B cell (primary cell): ENCODE measurements around the gene PRKCH. TPM values are rescaled to one million over a fixed set of nuclear protein-coding genes. Genes with fewer than 3 reads are reported as not detected.

ENCODE experiments used
- ATAC-seq: fragments of 200-7000 bp; cut with Tn5 transposase; one replicate; pipeline ENCODE4 v1.10.0; 2021; ENCODE audit warnings: low read depth, mild to moderate bottlenecking, moderate number of reproducible peaks, moderate library complexity
- CTCF ChIA-PET: fragments of 350-600 bp; sonication (Branson Sonifier 250); formaldehyde crosslinking; loops from one replicate; lab custom pipeline; 2021; ENCODE audit warnings: antibody characterized with exemption, inconsistent platforms; lab: Charles Lee
- POLR2A ChIA-PET: fragments of 350-600 bp; sonication (Branson Sonifier 250); formaldehyde crosslinking; loops from one replicate; lab custom pipeline; 2021; ENCODE audit warnings: antibody characterized with exemption; lab: Charles Lee
- DNase-seq: peaks from one replicate; pipeline ENCODE4 v3.0.0; 2013
- H2AFZ ChIP-seq: 2 replicates; pipeline ENCODE4 v1.6.1; 2012; ENCODE audit warnings: mild to moderate bottlenecking, low read depth, low read length; ENCODE audit not compliant: insufficient read depth, poor library complexity, severe bottlenecking
- H3K27ac ChIP-seq, 2 donors: 1 replicate in 1 of 2; 2 replicates in 1 of 2; pipeline ENCODE4 v1.5.1; 2012 to 2013; ENCODE audit warnings: low read length in 2 of 2, mild to moderate bottlenecking in 2 of 2, moderate library complexity in 1 of 2
- H3K27me3 ChIP-seq, 4 experiments: fragments of 200-600 bp in 1 of 4; sonication (generic) in 1 of 4; replicated peaks in 1 of 4; 1 replicate in 2 of 4; 2 replicates in 2 of 4; pipeline versions ENCODE4 v1.6.1 to v1.7.0; 2013 to 2016; ENCODE audit warnings: low read length in 3 of 4, mild to moderate bottlenecking in 2 of 4, mixed read lengths in 1 of 4, moderate library complexity in 1 of 4; ENCODE audit not compliant: insufficient read depth in 4 of 4, control insufficient read depth in 3 of 4; ENCODE audit errors: control extremely low read depth in 1 of 4
- H3K36me3 ChIP-seq, 2 experiments: replicated peaks in 1 of 2; 1 replicate in 1 of 2; 2 replicates in 1 of 2; pipeline versions ENCODE4 v1.6.1 to v1.7.1; 2013; ENCODE audit warnings: low read length in 1 of 2; ENCODE audit not compliant: insufficient read depth in 2 of 2, control insufficient read depth in 1 of 2; ENCODE audit errors: control extremely low read depth in 1 of 2, extremely low read depth in 1 of 2
- H3K4me1 ChIP-seq, 2 donors: fragments of 200-600 bp in 1 of 2; sonication (generic) in 1 of 2; 1 replicate in 1 of 2; 2 replicates in 1 of 2; pipeline versions ENCODE4 v1.5.1 to v1.6.1; 2013 to 2017; ENCODE audit warnings: low read length in 2 of 2; ENCODE audit not compliant: control insufficient read depth in 2 of 2, insufficient read depth in 2 of 2
- H3K4me2 ChIP-seq: replicated peaks from 2 replicates; pipeline ENCODE3; 2012; ENCODE audit warnings: mild to moderate bottlenecking, low read depth, low read length; ENCODE audit not compliant: poor library complexity, severe bottlenecking
- H3K4me3 ChIP-seq, 5 experiments: fragments of 200-600 bp in 1 of 5; sonication (generic) in 1 of 5; 1 replicate in 3 of 5; 2 replicates in 2 of 5; pipeline versions ENCODE4 v1.5.1 to v1.7.0; 2011 to 2016; ENCODE audit warnings: low read length in 4 of 5, mild to moderate bottlenecking in 4 of 5, low read depth in 2 of 5, control low read depth in 1 of 5, moderate library complexity in 1 of 5; ENCODE audit not compliant: insufficient read depth in 1 of 5; ENCODE audit errors: control extremely low read depth in 1 of 5, extremely low read depth in 1 of 5
- H3K79me2 ChIP-seq: fragments of 200-600 bp; sonication (generic); one replicate; pipeline ENCODE4 v1.6.0; 2016; ENCODE audit warnings: low read length; ENCODE audit not compliant: control insufficient read depth, insufficient read depth
- H3K9ac ChIP-seq: fragments of 200-600 bp; sonication (generic); 2 replicates; pipeline ENCODE4 v1.6.1; 2017; ENCODE audit warnings: mild to moderate bottlenecking, low read length, moderate library complexity
- H3K9me3 ChIP-seq, 3 donors: one replicate each; pipeline versions ENCODE4 v1.6.1 to v1.7.1; 2013; ENCODE audit warnings: low read length in 2 of 3; ENCODE audit not compliant: control insufficient read depth in 2 of 3, insufficient read depth in 1 of 3; ENCODE audit errors: control extremely low read depth in 1 of 3
- H4K20me1 ChIP-seq: 2 replicates; pipeline ENCODE4 v1.6.0; 2012; ENCODE audit warnings: mild to moderate bottlenecking, low read length; ENCODE audit not compliant: insufficient read depth, control insufficient read depth, poor library complexity, severe bottlenecking
- H3K27ac Mint-ChIP-seq: one replicate; pipeline ENCODE4 v1.8.0; 2021; ENCODE audit warnings: mixed read lengths
- H3K27me3 Mint-ChIP-seq: one replicate; pipeline ENCODE4 v1.8.0; 2021; ENCODE audit warnings: mixed read lengths
- H3K4me1 Mint-ChIP-seq: one replicate; pipeline ENCODE4 v1.8.0; 2021; ENCODE audit warnings: mixed read lengths
- H3K4me3 Mint-ChIP-seq: one replicate; pipeline ENCODE4 v1.8.0; 2021; ENCODE audit warnings: mixed read lengths
- H3K9me3 Mint-ChIP-seq: one replicate; pipeline ENCODE4 v1.8.0; 2022; ENCODE audit warnings: mixed read lengths; ENCODE audit not compliant: insufficient read depth
- CTCF ChIP-seq: fragments of 200-600 bp; IDR thresholded peaks from one replicate; pipeline ENCODE4 v1.8.0; 2022; ENCODE audit warnings: antibody characterized with exemption, mild to moderate bottlenecking
- EZH2 ChIP-seq: IDR thresholded peaks from 2 replicates; pipeline ENCODE4 v1.6.1; 2012; ENCODE audit warnings: borderline replicate concordance, low read depth, mild to moderate bottlenecking, moderate library complexity, low read length; ENCODE audit not compliant: insufficient read depth, poor library complexity, severe bottlenecking
- WGBS: methylation state at CpG from one replicate; pipeline ENCODE4 v1.1.5; 2013; ENCODE audit warnings: missing lambda C conversion rate; ENCODE audit not compliant: insufficient coverage; 5-methylcytosine and 5-hydroxymethylcytosine counted together
- intact Hi-C: fragments of 100-400 bp; cut with micrococcal nuclease; formaldehyde crosslinking; loops from one replicate; pipeline ENCODE4 v1.10.0; 2022
- polyA plus RNA-seq: library from polyadenylated mRNA; depleted of rRNA; stranded (reverse); fragments of >200 nt; gene quantifications from 2 replicates; pipeline ENCODE4 v1.2.3, GENCODE V29; 2012
- total RNA-seq, 2 donors: library from RNA; stranded (reverse); fragments of 120-200 nt in 1 of 2; gene quantifications; 1 replicate in 1 of 2; 2 replicates in 1 of 2; pipeline versions ENCODE4 v1.2.3 to v1.2.4, GENCODE V29; 2013 to 2022

The PRKCH gene
- total and polyA plus RNA-seq, 2 donors (not counting 1 experiment from before 2014, with no cell fraction given) = 2.0 to 5.0 TPM

DNA sequence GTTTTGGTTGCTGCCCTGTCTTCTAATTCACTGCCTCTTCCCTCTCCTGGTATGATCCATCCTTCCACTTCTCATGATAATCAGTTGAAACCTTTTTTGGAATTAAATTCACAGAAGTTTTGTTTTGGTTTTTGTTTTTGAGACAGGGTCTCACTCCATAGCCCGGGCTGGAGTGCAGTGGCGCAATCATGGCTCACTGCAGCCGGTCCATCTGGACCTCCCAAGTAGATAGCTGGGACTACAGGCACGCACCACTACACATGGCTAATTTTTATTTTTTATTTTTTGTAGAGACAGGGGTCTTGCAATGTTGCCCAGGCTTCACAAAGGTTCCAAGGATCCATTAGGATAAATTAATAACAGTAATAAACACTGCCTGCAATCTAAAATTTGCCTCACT is 164.3 kb downstream of the PRKCH start:
- H3K9me3 Mint-ChIP-seq = no peaks in the 10 kb centered on the region
- intact Hi-C loops = no loop called here
- no peaks in the 10 kb centered on the region for H3K79me2 ChIP-seq
- DNase-seq = no peak
- H3K4me1 Mint-ChIP-seq = peaks cover 37% of the 10 kb centered on the region
- peaks cover 21 to 23% of the 10 kb centered on the region in 2 donors for H3K4me1 ChIP-seq
- no peak overlapping the region for H3K4me3 Mint-ChIP-seq
- H3K27ac ChIP-seq = no peak overlapping the region
- H2AFZ ChIP-seq = no peak overlapping the region
- CTCF ChIA-PET = interaction anchor here (1.2 kb wide), 1 partner anchor 9 kb away, joined by 4 read pairs; no protein-coding TSS in a partner anchor
- TF ChIP-seq EZH2 = no peak
- TF ChIP-seq CTCF = no peak
- no peak overlapping the region for H3K4me2 ChIP-seq
- no peaks in the 10 kb centered on the region for H3K9me3 ChIP-seq
- POLR2A ChIA-PET = interaction anchor here (1.0 kb wide), 1 partner anchor 9 kb away, joined by 3 read pairs; no protein-coding TSS in a partner anchor
- no CpG with 5 or more reads among the region's 4 CpGs for WGBS
- H3K27ac Mint-ChIP-seq = no peak overlapping the region
- H3K4me3 ChIP-seq = no peak overlapping the region
- ATAC-seq = no peak
- H4K20me1 ChIP-seq = no peaks in the 10 kb centered on the region
- H3K9ac ChIP-seq = no peak overlapping the region
- H3K36me3 ChIP-seq = no peaks in the 10 kb centered on the region
- H3K27me3 ChIP-seq = no peaks in the 10 kb centered on the region
- no peaks in the 10 kb centered on the region for H3K27me3 Mint-ChIP-seq

DNA sequence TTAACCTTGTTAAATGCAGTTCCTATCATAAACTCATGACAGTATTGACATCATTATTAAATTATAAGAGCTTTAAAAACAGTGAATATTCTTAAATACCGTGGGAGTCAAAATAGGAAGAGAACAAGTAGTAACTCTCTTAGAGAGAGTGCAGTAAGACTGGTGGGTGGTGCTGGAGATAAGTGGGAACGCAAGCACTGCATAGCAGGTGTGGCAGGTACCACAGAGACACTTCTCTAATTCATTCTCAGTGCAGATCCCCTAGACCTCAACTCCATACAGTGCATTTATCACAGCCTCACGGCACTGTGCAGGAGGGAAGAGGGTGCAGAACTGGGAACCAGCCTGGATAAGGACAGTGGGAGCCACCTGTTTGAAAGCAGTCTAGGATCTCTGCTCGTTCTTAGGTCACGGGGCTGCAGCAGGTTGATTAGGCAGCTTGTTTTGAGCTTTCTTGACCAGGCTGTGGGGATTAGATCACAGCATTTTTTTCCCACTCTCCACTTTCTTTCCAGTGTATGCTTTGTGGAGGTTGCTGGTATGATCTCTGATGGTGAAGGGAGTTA is 165.6 kb downstream of the PRKCH start:
- H3K9me3 ChIP-seq = no peaks in the 10 kb centered on the region
- CTCF ChIA-PET = interaction anchor here (1.2 kb wide), 1 partner anchor 10 kb away, joined by 4 read pairs; no protein-coding TSS in a partner anchor
- Mint-ChIP-seq H3K4me1 (peaks cover 32% of the 10 kb centered on the region), H3K9me3 (no peaks in the 10 kb centered on the region), H3K27me3 (no peaks in the 10 kb centered on the region), H3K4me3 (no peak overlapping the region), H3K27ac (no peak overlapping the region)
- H3K27me3 ChIP-seq = no peaks in the 10 kb centered on the region
- 83% methylated on average over 1 of the region's 5 CpGs for WGBS
- no peaks in the 10 kb centered on the region for H3K36me3 ChIP-seq
- ATAC-seq (peak; percentile 58), DNase-seq (peak; percentile 37)
- H3K4me1 ChIP-seq = peaks cover 23 to 31% of the 10 kb centered on the region in 2 donors
- intact Hi-C loops = loop anchor here (1.0 kb wide), 1 partner anchor 8 kb away; no protein-coding TSS in a partner anchor
- TF ChIP-seq EZH2 (no peak), CTCF (no peak)
- no peak overlapping the region for H3K9ac ChIP-seq
- H3K79me2 ChIP-seq = no peaks in the 10 kb centered on the region
- no peak overlapping the region for H2AFZ ChIP-seq
- H3K4me3 ChIP-seq = no peak overlapping the region
- no peak overlapping the region for H3K27ac ChIP-seq
- H4K20me1 ChIP-seq = no peaks in the 10 kb centered on the region
- no peak overlapping the region for H3K4me2 ChIP-seq
- POLR2A ChIA-PET = interaction anchor here (1.0 kb wide), 1 partner anchor 13 kb away, joined by 3 read pairs; no protein-coding TSS in a partner anchor
